GM18517 (cell line): Measurements from ENCODE around the gene SLCO3A1.

ENCODE experiments used
- ATAC-seq: cut with Tn5 transposase; IDR thresholded peaks from one replicate; pipeline ENCODE4 v1.9.1; 2021; ENCODE audit warnings: mild to moderate bottlenecking, moderate library complexity; ENCODE audit not compliant: unreplicated experiment

Gene SLCO3A1

DNA sequence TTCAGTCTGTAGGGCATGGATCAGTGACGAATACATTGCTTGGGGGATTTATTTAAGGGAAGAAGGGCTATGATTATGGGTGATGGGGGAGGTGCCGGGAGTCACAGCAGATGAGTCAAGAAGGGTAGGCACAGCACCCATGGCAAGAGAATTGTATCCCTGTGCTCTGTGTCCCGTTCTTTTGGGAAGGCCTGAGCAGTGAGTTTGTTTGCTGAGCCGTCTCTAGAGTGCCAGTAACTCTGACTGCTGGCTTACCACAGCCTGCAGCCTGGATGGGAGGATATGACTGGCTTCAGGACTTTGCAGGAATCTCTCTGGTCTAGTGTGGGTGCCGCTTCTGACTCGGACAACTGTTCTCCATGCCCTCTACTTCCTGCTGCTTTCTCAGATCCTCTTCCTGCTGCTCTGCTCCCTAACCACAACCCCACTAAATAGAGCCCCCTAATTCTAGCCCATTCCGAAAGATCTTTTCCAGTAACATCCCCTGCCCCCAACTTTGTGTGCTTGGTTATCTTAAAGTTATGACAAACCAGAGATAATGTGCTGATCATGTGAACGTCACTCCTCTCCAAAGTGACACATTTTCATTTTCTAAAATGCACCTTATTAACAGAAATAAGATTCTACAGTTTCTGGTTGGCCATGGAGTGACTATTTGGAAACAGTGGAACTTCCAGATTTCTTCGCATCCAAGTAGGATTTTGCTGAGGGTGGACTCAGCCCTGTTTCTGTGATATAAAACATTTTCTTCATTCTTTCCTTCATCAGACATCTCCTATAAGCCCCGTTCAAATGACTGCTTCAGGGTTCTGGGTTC lies 239.0 kb downstream of the SLCO3A1 start:
- no peak for ATAC-seq

DNA sequence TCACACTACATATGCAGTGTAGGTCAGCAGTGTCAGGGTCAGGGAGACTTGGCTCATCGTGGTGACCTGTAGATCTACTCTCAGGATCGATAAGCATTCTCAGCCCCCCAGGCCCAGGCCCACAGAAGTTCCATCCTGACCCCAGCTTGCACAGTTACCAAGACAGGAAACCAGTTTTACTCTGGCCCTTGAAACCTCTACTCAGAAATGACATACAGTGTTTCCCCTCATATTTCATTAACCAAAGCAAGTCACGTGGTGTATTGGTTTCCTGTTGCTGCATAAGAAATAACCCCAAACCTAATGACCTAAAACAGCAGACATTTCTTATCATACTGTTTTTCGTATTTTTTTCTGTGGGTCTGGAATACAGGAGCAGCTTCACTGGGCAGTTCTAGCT lies 242.2 kb downstream of the SLCO3A1 start:
- ATAC-seq: peak; percentile 65

GRCh38 chr15:92097474-92098178 lies 244.1 kb downstream of the SLCO3A1 start:
- ATAC-seq: peak; percentile 67

DNA sequence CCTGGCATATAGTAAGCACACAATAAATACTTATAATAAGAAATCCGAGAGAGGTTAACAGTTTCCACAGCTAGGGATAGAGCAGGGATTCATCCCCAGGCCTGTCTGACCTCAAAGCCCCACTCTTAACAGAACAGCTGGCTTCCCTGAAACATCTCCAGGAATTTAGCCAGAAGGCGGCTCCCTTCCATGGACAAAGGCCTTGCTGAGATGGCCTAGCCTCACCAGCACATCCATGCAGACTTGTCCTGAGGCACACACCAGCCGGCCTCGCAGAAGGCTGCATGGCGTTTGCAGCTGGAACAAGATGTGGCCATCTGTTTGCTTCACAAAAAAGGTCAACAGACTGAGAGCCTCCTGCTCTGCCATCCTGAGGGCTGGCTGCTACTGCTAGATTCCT lies 245.4 kb downstream of the SLCO3A1 start:
- ATAC-seq: no peak

DNA sequence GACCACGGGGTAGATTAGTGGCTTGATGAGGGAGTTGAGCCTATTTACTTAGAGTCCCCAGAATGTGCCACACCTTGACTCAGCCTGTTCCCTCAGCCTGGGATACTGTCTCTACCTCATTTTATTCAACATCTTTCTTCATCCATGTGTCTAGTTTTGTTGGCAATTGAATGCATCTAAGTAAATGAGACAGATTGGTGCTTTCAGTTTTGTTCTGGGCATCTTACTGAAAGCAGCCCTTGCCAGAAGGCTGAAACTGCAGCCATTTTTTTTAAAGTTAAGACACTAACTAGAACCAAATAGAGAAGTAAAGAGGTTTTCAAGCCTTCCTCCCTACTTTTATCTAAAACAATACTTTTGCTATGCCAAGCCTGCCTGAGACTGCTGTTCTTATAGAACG lies 246.8 kb downstream of the SLCO3A1 start:
- no peak for ATAC-seq

- no peak for ATAC-seq
Observed at GRCh38 chr15:92100751-92101150, 247.2 kb downstream of the SLCO3A1 start.

DNA sequence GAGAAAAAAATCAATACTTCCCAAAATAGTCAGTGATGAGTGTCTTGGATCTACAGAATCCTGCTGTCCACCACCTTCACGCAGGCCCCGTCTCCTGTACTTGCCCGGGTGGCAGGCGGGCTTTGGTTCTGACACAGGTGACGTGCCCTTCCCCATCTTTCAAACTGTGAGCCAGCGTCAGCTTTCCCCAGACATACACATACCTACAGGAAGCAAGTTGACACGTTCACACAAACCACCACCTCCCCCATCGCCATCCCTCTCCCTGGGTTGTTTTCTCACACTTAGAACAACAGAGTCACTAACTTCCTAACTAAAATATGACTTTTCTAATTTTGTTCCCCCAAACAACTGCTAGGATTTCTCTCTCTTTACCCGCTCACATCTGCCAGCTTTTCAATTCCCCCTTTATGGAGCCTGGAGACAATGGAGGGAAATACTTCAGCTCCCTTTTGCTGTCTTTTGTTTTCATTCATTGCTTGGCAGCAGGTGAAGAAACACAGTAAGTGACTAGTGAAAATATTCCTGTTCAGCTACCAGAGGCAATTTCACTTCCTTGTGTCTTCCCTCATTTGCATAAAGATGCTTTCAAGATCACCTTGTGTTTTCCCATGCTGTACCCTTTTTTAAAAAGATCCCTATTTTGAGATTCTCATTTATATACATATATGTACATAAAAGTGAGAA lies 248.3 kb downstream of the SLCO3A1 start:
- ATAC-seq: no peak

DNA sequence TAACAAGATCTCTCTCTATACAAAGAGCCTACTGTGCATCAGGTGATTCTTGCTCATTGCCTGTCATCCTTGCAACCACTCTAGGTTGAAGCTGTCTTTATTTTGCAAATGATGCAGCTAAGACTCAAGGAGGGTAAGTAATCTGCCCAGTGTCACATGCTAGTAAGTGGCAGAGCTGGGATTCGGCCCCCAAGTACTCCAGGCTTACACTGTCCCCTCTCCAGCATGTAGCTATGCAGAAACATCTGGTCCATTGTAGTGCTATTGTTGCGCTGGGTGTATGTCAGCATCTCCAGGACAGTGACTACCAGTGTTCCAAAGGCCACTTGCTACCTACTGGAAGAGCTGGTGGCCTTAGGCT lies 248.9 kb downstream of the SLCO3A1 start:
- ATAC-seq: no peak

- no peak for ATAC-seq
Observed at GRCh38 chr15:92104072-92104471, 250.6 kb downstream of the SLCO3A1 start.

- ATAC-seq: no peak
Observed at GRCh38 chr15:92105611-92106010, 252.1 kb downstream of the SLCO3A1 start.

- ATAC-seq: no peak
Observed at GRCh38 chr15:92107510-92107909, 254.0 kb downstream of the SLCO3A1 start.

DNA sequence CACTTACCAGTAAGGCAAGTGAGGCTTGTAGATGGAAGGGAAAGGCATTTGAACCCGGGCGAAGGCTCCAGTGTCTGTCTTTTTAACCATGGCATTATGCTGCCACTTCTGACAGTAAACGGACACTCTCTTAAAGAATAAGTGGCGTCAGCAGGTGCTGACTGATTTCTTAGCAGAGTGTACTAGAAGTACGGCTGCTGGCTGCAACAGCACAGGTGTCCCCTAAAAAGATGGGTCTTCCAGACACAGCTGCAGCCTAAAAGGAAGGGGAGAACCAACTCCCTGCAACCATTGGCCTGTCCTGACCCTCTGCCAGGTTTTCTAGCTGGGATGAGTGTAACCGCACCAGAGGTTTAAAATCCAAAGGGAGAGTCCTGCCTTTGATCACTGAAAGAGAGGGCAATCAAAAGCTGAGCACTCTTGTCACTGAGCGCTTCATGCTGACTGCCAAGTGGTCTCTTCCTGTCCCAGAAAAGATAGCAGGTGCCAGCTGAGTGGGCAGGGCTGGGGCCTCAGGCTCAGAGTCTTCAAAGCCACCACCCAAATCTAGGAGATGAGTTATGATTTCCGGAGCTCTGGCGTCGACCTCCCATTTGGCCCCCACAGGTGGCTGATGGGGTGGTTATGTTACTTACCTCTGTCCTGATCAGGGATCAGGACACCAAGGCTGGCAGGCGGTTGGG lies 255.8 kb downstream of the SLCO3A1 start:
- ATAC-seq: no peak

GRCh38 chr15:92111291-92111690 lies 257.8 kb downstream of the SLCO3A1 start:
- ATAC-seq: no peak

- ATAC-seq: no peak
Observed at GRCh38 chr15:92111751-92112150, 258.2 kb downstream of the SLCO3A1 start.

GRCh38 chr15:92112180-92112579 lies 258.7 kb downstream of the SLCO3A1 start:
- ATAC-seq: no peak

DNA sequence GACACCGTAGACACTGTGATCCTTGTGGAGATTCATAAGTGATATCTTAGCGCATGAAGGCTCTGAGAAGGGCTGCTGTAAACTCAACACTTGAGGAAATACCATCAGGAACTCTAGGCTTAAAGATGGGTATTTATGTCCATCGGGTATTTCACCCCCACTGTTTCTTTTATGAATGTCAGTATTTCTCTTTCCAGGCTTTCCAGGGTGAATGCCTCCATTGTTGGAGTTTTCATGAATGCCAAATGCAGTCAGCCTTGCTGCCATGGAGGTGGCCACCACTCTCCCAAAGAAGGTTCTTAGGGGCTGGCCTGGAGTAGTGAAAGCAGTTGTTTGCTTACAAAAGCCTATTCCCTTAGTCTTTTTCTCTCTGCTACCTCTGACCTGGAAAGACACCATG lies 259.2 kb downstream of the SLCO3A1 start:
- ATAC-seq: no peak

- no peak for ATAC-seq
Observed at GRCh38 chr15:92113832-92114231, 260.3 kb downstream of the SLCO3A1 start.

DNA sequence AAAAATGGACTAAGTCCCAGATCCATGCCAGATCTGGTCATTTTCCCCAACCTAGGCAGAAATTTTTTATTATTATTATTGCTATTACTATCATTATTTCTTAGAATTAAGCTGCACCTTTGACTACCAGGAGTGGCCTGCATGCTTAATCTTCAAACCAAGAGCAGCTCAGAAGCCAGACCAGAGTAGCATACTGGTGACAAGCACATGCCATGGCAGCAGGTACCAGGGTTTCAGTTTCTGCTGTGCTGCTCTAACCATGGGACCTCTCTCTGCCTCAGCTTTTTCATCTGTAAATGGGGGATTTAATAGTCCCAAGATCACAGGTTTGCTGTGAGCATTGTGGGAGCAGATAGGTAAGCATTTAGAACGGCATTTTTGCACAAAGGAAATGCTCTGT lies 262.3 kb downstream of the SLCO3A1 start:
- ATAC-seq: no peak

DNA sequence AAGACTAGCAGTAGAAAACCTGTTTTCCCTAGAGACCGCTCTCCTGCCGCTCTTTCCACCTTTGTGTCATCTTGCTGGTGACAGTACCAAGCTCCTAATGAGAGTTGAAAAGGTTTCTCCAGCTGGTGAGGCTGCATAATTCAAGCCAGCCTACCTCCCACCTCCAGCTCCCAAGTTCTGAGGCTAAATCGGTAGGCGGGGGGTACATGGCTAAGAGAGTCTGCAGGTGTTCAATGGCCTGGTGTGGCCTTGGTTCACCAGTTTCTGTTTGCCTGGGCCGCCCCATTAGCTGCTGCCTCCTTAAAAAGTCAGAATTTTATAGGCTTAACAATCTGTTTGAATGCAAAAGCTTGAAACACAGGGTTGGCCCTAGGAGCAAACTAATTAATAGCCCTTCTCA lies 262.8 kb downstream of the SLCO3A1 start:
- no peak for ATAC-seq

DNA sequence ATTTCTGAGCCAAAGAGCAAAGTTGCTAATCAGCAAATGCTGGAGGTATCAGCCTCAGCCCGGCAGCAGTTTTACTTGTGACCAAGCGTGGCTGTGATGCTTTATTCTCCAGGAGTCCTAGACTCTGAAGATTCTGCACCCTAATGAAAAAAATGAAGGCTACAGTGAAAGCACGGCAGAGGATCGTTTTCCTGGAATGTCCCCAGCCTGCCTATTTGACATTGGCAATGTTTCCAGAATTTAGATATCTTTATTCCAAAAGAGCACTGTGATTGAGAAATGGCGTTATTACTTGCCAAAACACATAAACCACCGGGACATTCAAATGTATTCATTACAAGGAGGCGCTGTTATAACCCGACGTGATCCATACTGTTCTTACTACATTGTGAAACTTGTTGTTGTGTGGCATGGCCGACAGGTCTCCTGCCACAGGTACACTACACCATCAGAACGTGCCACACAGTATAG lies 263.8 kb downstream of the SLCO3A1 start:
- ATAC-seq: no peak
